GM21786 (cell line): ENCODE measurements around the gene PRAMEF14.
"Not testable (repeated sequence)": the region's sequence is repeated elsewhere in the genome, so short reads cannot be mapped to it uniquely, and the experiment has no call there.

Source experiments
- ATAC-seq: cut with Tn5 transposase; IDR thresholded peaks from one replicate; pipeline ENCODE4 v1.9.1; 2021; ENCODE audit not compliant: unreplicated experiment

The PRAMEF14 gene, protein sequence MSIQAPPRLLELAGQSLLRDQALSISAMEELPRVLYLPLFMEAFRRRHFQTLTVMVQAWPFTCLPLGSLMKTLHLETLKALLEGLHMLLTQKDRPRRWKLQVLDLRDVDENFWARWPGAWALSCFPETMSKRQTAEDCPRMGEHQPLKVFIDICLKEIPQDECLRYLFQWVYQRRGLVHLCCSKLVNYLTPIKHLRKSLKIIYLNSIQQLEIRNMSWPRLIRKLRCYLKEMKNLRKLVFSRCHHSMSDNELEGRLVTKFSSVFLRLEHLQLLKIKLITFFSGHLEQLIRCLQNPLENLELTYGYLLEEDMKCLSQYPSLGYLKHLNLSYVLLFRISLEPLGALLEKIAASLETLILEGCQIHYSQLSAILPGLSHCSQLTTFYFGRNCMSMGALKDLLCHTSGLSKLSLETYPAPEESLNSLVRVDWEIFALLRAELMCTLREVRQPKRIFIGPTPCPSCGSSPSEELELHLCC

DNA sequence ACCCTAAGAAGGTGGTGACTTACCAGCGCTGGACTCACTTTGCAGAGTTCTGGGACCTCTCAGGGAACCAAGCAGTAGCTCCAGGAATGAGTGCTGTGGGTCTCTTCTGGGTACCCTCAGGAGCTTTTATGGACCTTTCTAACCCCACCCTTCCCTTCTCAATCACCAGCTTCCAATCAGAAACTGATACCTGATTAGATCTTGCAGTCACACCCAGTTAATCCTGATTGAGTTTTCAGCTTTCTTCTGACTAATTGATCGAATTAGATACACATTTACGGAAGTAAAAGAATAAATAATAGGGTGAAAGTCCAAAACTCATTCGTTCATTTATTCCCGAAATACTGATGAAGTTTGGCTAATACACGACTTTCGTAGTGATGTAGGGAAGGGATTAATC lies at the start of gene PRAMEF14:
Gene PRAMEF14 (minus strand): TSS at position 101 of the 400 bp plus-strand sequence. CDS start 1,820 bp downstream, outside the sequence.
- ATAC-seq = not testable (repeated sequence)

DNA sequence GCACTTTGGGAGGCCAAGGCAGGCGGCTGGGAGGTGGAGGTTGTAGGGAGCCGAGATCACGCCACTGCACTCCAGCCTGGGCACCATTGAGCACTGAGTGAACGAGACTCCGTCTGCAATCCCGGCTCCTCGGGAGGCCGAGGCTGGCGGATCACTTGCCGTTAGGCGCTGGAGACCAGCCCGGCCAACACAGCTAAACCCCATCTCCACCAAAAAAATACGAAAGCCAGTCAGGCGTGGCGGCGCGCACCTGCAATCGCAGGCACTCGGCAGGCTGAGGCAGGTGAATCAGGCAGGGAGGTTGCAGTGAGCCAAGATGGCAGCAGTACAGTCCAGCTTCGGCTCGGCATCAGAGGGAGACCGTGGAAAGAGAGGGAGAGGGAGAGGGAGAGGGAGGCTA lies 48.4 kb upstream of the PRAMEF14 start:
- not testable (repeated sequence) for ATAC-seq

DNA sequence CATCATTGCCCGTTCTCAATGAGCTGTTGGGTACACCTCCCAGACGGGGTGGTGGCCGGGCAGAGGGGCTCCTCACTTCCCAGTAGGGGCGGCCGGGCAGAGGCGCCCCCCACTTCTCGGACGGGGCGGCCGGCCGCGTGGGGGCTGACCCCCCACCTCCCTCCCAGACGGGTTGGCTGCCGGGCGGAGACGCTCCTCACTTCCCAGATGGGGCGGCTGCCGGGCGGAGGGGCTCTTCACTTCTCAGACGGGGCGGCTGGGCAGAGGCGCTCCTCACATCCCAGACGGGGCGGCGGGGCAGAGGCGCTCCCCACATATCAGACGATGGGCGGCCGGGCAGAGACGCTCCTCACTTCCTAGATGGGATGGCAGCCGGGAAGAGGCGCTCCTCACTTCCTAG lies 47.8 kb upstream of the PRAMEF14 start:
- ATAC-seq = not testable (repeated sequence)

DNA sequence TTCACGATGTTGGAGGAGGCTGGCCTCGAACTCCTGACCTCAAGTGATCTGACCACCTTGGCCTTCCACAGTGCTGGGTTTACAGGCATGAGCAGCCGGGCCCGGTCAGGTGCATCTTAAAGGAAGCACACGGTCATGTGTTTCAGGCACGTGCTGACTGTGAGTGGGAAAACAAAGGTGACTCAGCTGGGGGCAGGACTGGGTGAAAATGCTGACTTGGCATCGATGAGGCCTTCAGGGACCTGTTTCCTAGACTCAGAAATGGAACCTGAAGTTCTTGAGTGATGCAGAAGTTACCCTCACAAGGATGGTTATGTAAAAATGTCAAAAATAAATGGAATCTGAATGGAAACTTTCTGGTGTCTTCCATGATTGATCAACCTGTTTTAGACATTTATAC lies 46.1 kb upstream of the PRAMEF14 start:
- not testable (repeated sequence) for ATAC-seq

- not testable (repeated sequence) for ATAC-seq
These were observed 42.4 kb upstream of the PRAMEF14 start, which contains the start of gene PRAMEF17 for GRCh38 chr1:13389332-13389731. TSS of gene PRAMEF17 (plus strand) at chr1:13389632. CDS start at chr1:13389658, 26 bp downstream.

DNA sequence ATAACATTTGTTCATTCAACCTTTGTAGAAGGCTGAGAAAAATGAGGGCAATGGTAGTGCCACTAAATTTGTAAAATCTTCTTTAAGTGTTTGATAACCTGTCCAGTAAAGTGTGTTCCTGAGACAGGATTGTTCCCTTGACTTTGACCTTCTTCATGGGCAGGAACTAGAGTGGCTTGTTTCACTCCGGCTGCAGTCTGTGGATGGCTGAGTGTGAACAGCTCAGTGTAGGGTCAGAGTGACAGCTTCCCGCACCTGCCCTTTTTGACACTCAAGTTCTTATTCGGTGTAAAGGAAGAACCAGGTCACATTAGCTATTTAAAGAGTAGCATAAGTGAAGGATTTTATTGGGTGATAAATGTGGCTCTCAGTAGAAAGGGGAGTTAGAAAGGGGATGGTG lies 33.4 kb upstream of the PRAMEF14 start:
- ATAC-seq = not testable (repeated sequence)

DNA sequence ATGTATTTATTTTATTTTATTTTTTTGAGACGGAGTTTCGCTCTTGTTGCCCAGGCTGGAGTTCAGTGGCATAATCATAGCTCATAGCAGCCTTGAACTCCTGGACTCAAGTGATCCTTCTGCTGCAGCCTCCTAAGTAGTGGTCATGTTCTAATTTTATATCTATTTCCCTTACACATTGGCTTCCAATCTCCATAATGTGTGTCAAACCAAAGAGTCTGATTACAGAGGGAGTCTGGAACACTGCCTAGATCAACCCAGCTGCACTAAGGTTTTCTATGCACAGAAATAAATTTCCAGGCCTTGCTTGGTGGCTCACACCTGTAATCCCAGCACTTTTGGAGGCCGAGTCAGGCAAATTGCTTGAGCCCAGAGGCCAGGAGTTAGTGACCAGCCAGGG lies 32.0 kb upstream of the PRAMEF14 start:
- not testable (repeated sequence) for ATAC-seq

DNA sequence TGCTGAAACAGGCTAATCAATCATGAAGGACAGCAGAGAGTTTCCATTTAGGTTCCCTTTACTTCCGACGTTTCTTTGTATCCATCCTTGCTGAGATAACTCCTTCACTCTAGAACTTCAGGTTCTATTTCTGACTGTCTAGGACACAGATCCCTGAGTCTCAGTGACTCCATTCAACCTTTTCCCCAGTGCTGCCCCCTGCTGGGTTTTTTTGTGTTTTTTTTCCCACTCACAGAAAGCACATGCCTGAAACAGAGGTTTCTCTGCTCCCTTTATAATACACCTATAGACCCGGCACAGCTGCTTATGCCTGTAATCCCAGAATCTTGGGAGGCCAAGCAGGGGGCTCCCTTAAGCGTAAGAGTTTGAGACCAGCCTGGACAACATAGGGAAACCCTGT lies 21.6 kb upstream of the PRAMEF14 start:
- not testable (repeated sequence) for ATAC-seq

DNA sequence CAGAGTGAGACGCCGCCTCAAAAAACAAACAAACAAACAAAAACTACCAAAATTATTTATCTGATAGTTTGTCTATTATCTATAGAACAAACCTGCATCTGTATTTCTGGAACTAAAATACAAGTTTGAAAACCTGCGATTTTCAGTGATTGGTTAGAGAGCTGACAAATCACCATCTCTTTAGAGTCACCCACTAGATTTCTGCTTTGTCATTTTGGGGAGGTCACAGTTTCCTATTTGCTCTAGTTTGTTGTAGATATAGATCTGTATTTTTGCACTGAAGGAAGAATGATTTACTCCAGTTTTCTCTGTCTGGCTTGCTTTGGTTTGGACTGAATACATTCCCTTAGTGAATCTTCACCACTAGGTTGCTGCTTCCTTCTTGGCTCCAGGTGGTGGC lies 19.6 kb upstream of the PRAMEF14 start:
- ATAC-seq = not testable (repeated sequence)

GRCh38 chr1:13364928-13365327 lies 18.0 kb upstream of the PRAMEF14 start:
- not testable (repeated sequence) for ATAC-seq

DNA sequence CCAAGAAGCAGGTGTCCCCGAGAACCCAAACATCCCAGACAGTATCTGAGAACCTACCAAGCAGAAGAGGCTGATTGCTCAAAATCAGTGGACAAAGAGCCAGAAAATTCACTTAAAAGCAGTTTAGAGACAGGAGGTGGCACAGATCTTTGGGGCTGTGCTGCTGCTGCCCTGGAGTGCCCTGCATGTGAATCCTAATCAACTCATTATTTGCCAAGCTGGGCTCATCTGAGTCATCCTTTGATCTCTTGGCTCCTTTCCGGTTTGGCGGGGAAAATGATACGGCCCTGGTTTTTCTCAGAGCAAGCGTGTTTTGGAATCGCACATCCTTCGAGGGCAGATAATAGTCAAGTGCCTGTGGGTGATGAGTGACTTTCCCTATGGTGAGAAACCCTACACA lies 15.4 kb upstream of the PRAMEF14 start:
- not testable (repeated sequence) for ATAC-seq

- ATAC-seq = not testable (repeated sequence)
These were observed 9.8 kb upstream of the PRAMEF14 start for GRCh38 chr1:13356774-13357173.

DNA sequence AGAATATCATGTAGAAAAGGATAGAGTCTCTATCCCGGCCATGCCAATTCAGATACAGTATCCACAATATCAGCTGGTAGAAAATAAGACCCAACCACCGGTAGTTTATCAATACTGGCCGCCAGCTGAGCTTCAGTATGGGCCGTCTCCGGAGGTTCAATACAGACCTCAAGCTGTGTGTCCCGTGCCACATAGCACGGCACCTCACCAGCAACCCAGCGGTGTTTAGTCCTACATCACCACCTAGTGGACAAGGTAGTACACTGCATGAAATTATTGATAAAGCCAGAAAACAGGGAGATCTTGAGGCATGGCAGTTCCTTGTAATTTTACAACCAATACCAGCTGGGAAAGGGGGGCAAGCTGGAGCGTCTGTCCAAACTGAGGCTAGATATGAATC lies 7.5 kb upstream of the PRAMEF14 start:
- ATAC-seq = not testable (repeated sequence)

- not testable (repeated sequence) for ATAC-seq
These were observed 6.5 kb upstream of the PRAMEF14 start for GRCh38 chr1:13353476-13353875.

- not testable (repeated sequence) for ATAC-seq
These were observed 4.4 kb downstream of the PRAMEF14 start for GRCh38 chr1:13342496-13342895.

- ATAC-seq = not testable (repeated sequence)
These were observed 31.7 kb downstream of the PRAMEF14 start, which contains the start of gene PRAMEF15 for GRCh38 chr1:13315281-13315680. TSS of gene PRAMEF15 (plus strand) at chr1:13315581. CDS start at chr1:13318408, 2,827 bp downstream.

DNA sequence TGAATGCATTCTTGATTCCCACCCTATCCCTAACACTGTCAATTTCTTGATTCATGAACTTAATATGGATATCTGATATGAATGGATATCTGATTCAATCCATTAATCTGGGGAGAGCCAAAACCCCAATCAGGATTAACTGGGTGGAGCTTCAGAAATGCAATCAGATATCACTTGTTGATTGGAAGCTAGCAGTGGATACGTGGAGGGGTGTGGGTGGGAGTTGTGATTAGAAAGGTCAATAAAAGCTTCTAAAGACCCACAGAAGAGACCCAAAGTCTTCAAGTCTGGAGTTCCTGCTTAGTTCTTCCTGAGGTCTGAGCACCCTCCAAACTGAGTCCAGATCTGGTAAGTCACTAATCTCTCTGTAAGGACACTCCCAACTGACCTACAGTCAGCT lies 43.7 kb downstream of the PRAMEF14 start, which contains the start of gene PRAMEF33:
Gene PRAMEF33 (plus strand): TSS at position 301 of the 400 bp plus-strand sequence. CDS start 2,416 bp downstream, outside the sequence.
- not testable (repeated sequence) for ATAC-seq

GRCh38 chr1:13302197-13302596 lies 44.7 kb downstream of the PRAMEF14 start:
- not testable (repeated sequence) for ATAC-seq

- ATAC-seq = not testable (repeated sequence)
These were observed 48.2 kb downstream of the PRAMEF14 start for GRCh38 chr1:13298699-13299098.

DNA sequence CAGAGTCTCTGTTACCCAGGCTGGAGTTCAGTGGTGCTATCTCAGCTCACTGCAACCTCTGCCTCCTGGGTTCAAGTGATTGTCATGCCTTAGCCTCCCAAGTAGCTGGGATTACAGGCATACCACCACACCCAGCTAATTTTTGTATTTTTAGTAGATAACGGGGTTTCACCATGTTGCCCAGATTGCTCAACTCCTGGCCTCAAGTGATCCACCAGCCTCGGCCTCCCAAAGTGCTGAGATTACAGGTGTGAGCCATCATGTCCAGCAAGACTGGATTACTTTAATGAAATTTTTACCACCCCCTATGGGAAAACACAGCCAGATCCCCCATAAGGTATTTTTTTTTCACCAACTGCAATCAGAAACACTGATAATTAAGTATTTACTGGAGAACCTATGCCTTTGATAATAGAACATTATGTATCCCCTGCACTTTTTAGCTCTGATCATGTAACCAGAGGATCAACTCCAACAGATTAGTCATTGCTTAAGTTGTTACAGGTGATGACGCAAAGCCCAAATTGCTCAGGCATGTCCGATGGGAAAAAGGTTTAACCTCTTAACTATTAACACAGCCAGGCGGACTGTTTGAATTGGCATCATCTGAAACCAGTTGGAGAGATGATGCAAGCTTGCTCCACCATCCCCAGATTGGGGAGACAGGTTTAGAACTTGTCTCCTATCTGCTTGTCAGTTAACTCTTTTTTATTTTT lies 49.6 kb downstream of the PRAMEF14 start:
- not testable (repeated sequence) for ATAC-seq
